HG03064 (cell line): ENCODE data around the gene PRAC2.
"Not testable (repeated sequence)": the region's sequence is repeated elsewhere in the genome, so short reads cannot be mapped to it uniquely, and the experiment has no call there.

Experiments used
- ATAC-seq: cut with Tn5 transposase; IDR thresholded peaks from one replicate; pipeline ENCODE4 v1.9.1; 2021; ENCODE audit warnings: low read depth; ENCODE audit not compliant: unreplicated experiment

Gene PRAC2

GRCh38 chr17:48722915-48723422, at the start of gene PRAC2:
TSS of gene PRAC2 (plus strand) at chr17:48723185. CDS start at chr17:48724411, 1,226 bp downstream.
- ATAC-seq = no peak

- no peak for ATAC-seq
Observed at GRCh38 chr17:48676963-48677558, 45.9 kb upstream of the PRAC2 start.

GRCh38 chr17:48678141-48678971, 44.6 kb upstream of the PRAC2 start:
- peak; percentile 59 for ATAC-seq

- ATAC-seq = no peak
Observed at GRCh38 chr17:48679385-48680096, 43.4 kb upstream of the PRAC2 start.

- ATAC-seq = no peak
Observed at GRCh38 chr17:48681609-48682008, 41.4 kb upstream of the PRAC2 start.

DNA sequence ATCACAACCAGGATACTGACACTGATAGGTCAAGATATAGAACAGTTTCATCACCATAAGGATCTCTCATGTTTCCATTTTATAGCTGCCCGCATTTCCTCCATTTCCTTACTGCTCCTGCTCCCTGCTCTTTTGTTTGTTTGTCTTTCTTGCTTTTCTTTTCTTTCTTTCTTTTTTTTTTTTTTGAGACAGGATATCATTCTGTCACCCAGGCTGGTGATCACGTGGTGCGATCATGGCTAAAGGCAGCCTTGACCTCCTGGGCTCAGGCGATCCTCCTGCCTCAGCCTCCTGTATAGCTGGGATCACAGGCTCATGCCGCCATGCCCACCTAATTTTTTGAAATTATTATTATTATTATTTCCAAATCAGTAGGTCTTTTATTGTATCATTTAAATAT, 32.3 kb upstream of the PRAC2 start:
- ATAC-seq = no peak

DNA sequence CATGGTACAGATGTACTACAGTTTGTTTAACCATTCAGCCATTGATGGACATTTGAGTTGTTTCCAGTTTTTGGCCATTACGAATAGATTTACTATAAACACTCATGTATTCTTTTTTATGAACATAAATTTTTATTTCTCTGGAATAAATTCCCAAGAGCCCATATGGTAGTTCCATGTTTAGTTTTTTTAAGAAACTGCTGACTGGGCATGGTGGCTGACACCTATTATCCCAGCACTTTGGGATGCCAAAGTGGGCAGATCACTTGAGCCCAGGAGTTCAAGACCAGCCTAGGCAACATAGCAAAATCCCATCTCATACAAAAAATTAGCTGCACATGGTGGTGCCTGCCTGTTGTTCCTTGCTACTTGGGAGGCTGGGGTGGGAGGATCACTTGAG, 30.9 kb upstream of the PRAC2 start:
- no peak for ATAC-seq

- no peak for ATAC-seq
Observed at GRCh38 chr17:48693178-48693577, 29.8 kb upstream of the PRAC2 start.

- ATAC-seq = no peak
Observed at GRCh38 chr17:48701864-48702532, 21.0 kb upstream of the PRAC2 start.

- ATAC-seq = no peak
Observed at GRCh38 chr17:48704361-48705248, 18.4 kb upstream of the PRAC2 start.

GRCh38 chr17:48711128-48711527, 11.9 kb upstream of the PRAC2 start:
- no peak for ATAC-seq

DNA sequence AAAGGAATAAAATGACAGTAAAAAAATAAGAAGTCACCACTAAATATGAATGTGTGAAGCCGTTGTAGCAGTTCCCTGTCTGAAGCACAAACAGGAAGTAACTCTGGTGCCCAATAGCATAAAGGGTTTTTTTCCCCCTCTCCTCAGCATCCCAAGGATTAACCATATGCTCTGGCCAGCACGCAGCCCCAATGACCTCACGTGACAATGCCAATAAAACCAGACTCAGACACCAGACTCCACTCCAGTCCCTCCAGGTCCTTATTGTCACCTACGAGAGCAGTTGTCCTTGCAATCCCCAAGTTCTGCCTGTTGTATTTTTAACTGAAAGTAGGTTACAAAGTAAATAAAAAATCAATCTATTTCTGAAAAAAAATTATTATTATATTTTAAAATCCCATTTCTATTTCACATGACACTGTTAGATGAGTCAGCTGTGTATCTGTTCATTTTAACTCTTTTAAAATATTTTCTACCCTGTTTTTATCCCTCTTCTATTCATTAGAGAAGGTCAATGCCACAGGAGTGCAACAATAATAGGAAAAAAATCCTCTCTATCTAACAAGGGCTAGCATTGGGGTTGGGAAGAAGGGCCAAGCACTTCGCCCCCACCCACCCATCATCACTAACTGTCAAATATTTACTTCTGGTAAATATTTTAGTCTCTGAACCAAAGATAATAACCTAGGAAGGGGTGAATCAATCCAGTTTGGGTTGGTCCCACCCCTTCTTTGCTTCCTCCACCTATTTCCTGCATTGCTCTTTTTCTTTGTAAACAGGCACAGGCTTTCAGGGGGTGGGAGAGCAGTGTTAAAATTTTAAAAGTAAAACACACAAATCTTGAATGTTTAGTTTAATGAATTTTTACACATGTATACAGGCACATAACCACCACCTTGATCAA, 7.2 kb upstream of the PRAC2 start:
- ATAC-seq = no peak

GRCh38 chr17:48716549-48716948, 6.4 kb upstream of the PRAC2 start:
- ATAC-seq = not testable (repeated sequence)

DNA sequence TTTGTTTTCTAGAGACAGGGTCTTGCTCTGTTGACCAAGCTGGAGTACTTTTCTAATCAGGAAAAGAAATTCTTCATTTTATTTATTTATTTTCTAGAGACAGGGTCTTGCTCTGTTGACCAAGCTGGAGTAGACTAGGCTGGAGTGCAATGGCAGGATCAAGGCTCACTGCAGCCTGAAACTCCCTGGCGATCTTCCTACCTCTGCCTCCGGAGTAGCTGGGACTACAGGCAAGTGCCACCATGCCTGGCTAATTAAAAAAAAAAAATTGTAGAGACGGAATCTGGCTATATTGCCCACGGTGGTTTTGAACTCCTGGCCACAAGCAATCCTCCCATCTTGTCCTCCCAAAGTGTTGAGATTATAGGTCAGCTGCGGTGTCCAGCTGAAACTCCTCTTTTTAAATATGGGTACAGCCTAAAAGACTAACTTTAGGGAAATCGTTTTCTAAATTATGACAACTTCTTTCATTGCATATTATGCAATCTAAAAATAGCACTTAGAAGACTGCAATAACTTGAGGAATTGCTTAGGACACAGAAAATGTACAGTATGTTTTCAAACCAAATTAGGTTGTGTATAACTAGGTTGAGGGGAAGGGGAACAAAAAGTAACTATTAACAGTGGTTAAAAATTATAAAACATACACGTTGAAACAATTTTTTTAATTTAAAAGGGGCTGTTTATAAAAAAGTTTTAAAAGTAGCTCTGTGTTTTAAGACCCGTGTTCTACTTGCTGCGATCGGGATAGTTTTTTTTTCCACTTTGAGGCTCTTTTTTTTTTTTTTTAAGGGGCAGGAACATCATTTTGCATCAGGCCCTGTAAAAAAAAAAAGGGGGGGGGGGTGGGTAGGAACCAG, 5.4 kb upstream of the PRAC2 start:
- no peak for ATAC-seq

- no peak for ATAC-seq
Observed at GRCh38 chr17:48718227-48718760, 4.7 kb upstream of the PRAC2 start.

GRCh38 chr17:48718761-48719641, 4.0 kb upstream of the PRAC2 start:
- no peak for ATAC-seq
